Measurements from ENCODE around the gene CEACAM20.
"Not testable (repeated sequence)": the region's sequence is repeated elsewhere in the genome, so short reads cannot be mapped to it uniquely, and the experiment has no call there.

Gene CEACAM20

GRCh38 chr19:44529536-44529935, at the start of gene CEACAM20:
Gene CEACAM20, minus strand, starts transcription at chr19:44529675. Its CDS starts 166 bp downstream, at chr19:44529509.
- DNase-seq, result no peak

- no peak for DNase-seq
Measured at GRCh38 chr19:44577566-44577874, 48.0 kb upstream of the CEACAM20 start.

- DNase-seq, result peak; percentile 38
Measured at GRCh38 chr19:44576843-44577565, 47.5 kb upstream of the CEACAM20 start.

GRCh38 chr19:44575116-44575700, 45.7 kb upstream of the CEACAM20 start:
- no peak for DNase-seq

- DNase-seq, result no peak
Measured at GRCh38 chr19:44574186-44574950, 44.9 kb upstream of the CEACAM20 start.

- DNase-seq, result no peak
Measured at GRCh38 chr19:44573627-44574026, 44.2 kb upstream of the CEACAM20 start.

- DNase-seq, result no peak
Measured at GRCh38 chr19:44573183-44573582, 43.7 kb upstream of the CEACAM20 start.

GRCh38 chr19:44572581-44572900, 43.1 kb upstream of the CEACAM20 start:
- no peak for DNase-seq

- no peak for DNase-seq
Measured at GRCh38 chr19:44571830-44572580, 42.5 kb upstream of the CEACAM20 start.

GRCh38 chr19:44570984-44571684, 41.7 kb upstream of the CEACAM20 start:
- peak; percentile 67 for DNase-seq

GRCh38 chr19:44570603-44570983, 41.1 kb upstream of the CEACAM20 start:
- DNase-seq, result no peak

- DNase-seq, result no peak
Measured at GRCh38 chr19:44567745-44568144, 38.3 kb upstream of the CEACAM20 start.

GRCh38 chr19:44566984-44567383, 37.5 kb upstream of the CEACAM20 start:
- no peak for DNase-seq

GRCh38 chr19:44563086-44563655, 33.7 kb upstream of the CEACAM20 start:
- not testable (repeated sequence) for DNase-seq

GRCh38 chr19:44557933-44558332, 28.5 kb upstream of the CEACAM20 start:
- DNase-seq, result no peak

- no peak for DNase-seq
Measured at GRCh38 chr19:44554641-44555246, 25.3 kb upstream of the CEACAM20 start.

GRCh38 chr19:44553478-44554171, 24.1 kb upstream of the CEACAM20 start:
- DNase-seq, result no peak

- DNase-seq, result peak; percentile 7
Measured at GRCh38 chr19:44552324-44552723, 22.8 kb upstream of the CEACAM20 start.

GRCh38 chr19:44551850-44552249, 22.4 kb upstream of the CEACAM20 start:
- no peak for DNase-seq

- DNase-seq, result not testable (repeated sequence)
Measured at GRCh38 chr19:44550976-44551375, 21.5 kb upstream of the CEACAM20 start.

GRCh38 chr19:44549507-44549906, 20.0 kb upstream of the CEACAM20 start:
- no peak for DNase-seq

All from NCI-H2029 (cell line).